Measurements from ENCODE around the gene TUBGCP2.

Gene TUBGCP2

GRCh38 chr10:133309720-133310398 lies 1.2 kb upstream of the TUBGCP2 start:
- Histone ChIP-seq H3K9me3 (ENCODE audit: insufficient read depth, low read depth, low read length) (no peaks in the 10 kb centered on the region), H3K9ac (ENCODE audit: low read depth, low read length) (no peak overlapping the region), H3K4me1 (ENCODE audit: insufficient read depth, low read length) (peaks cover 3% of the 10 kb centered on the region; the same call in 1 of the 2 replicates), H3K36me3 (ENCODE audit: insufficient read depth, low read depth, low read length) (peaks cover 38% of the 10 kb centered on the region), H3K27me3 (ENCODE audit: insufficient read depth, low read length) (no peaks in the 10 kb centered on the region), H3K27ac (ENCODE audit: low read length) (no peak overlapping the region), H3K4me3 (ENCODE audit: low read length) (peak overlapping the region; percentile 58; the same call in 1 of the 2 replicates)

- Histone ChIP-seq H3K27me3 (ENCODE audit: insufficient read depth, low read length) (no peaks in the 10 kb centered on the region), H3K4me3 (ENCODE audit: low read length) (peak overlapping the region; percentile 95), H3K27ac (ENCODE audit: low read length) (peak overlapping the region; percentile 93), H3K9ac (ENCODE audit: low read depth, low read length) (peak overlapping the region; percentile 90), H3K9me3 (ENCODE audit: insufficient read depth, low read depth, low read length) (no peaks in the 10 kb centered on the region), H3K36me3 (ENCODE audit: insufficient read depth, low read depth, low read length) (peaks cover 38% of the 10 kb centered on the region), H3K4me1 (ENCODE audit: insufficient read depth, low read length) (peaks cover 3% of the 10 kb centered on the region; the same call in 1 of the 2 replicates)
Observed at GRCh38 chr10:133309100-133309719, 538 bp upstream of the TUBGCP2 start.

- Histone ChIP-seq H3K27me3 (ENCODE audit: insufficient read depth, low read length) (no peaks in the 10 kb centered on the region), H3K4me3 (ENCODE audit: low read length) (peak overlapping the region; percentile 95), H3K9me3 (ENCODE audit: insufficient read depth, low read depth, low read length) (no peaks in the 10 kb centered on the region), H3K4me1 (ENCODE audit: insufficient read depth, low read length) (peaks cover 3% of the 10 kb centered on the region; the same call in 1 of the 2 replicates), H3K27ac (ENCODE audit: low read length) (no peak overlapping the region), H3K9ac (ENCODE audit: low read depth, low read length) (peak overlapping the region; percentile 90), H3K36me3 (ENCODE audit: insufficient read depth, low read depth, low read length) (peaks cover 35% of the 10 kb centered on the region)
Observed at GRCh38 chr10:133307776-133308420, 774 bp downstream of the TUBGCP2 start.

- H3K9me3 ChIP-seq (ENCODE audit: insufficient read depth, low read depth, low read length) = no peaks in the 10 kb centered on the region
- no peak overlapping the region for H3K27ac ChIP-seq (ENCODE audit: low read length)
- peaks cover 3% of the 10 kb centered on the region; the same call in 1 of the 2 replicates for H3K4me1 ChIP-seq (ENCODE audit: insufficient read depth, low read length)
- no peak overlapping the region for H3K9ac ChIP-seq (ENCODE audit: low read depth, low read length)
- H3K27me3 ChIP-seq (ENCODE audit: insufficient read depth, low read length) = no peaks in the 10 kb centered on the region
- H3K4me3 ChIP-seq (ENCODE audit: low read length) = no peak overlapping the region; the same call in 1 of the 2 replicates
- H3K36me3 ChIP-seq (ENCODE audit: insufficient read depth, low read depth, low read length) = peaks cover 30% of the 10 kb centered on the region
Observed at GRCh38 chr10:133306941-133307379, 1.7 kb downstream of the TUBGCP2 start.

- H3K4me1 ChIP-seq (ENCODE audit: insufficient read depth, low read length) = peaks cover 3% of the 10 kb centered on the region; the same call in 1 of the 2 replicates
- no peak overlapping the region for H3K9ac ChIP-seq (ENCODE audit: low read depth, low read length)
- H3K4me3 ChIP-seq (ENCODE audit: low read length) = no peak overlapping the region
- no peak overlapping the region for H3K27ac ChIP-seq (ENCODE audit: low read length)
- H3K27me3 ChIP-seq (ENCODE audit: insufficient read depth, low read length) = no peaks in the 10 kb centered on the region
- H3K36me3 ChIP-seq (ENCODE audit: insufficient read depth, low read depth, low read length) = peaks cover 21% of the 10 kb centered on the region
- no peaks in the 10 kb centered on the region for H3K9me3 ChIP-seq (ENCODE audit: insufficient read depth, low read depth, low read length)
Observed at GRCh38 chr10:133306097-133306476, 2.6 kb downstream of the TUBGCP2 start.

GRCh38 chr10:133303206-133303605 lies 5.5 kb downstream of the TUBGCP2 start:
- H3K4me1 ChIP-seq (ENCODE audit: insufficient read depth, low read length) = no peaks in the 10 kb centered on the region; the same call in 1 of the 2 replicates
- H3K9ac ChIP-seq (ENCODE audit: low read depth, low read length) = no peak overlapping the region
- H3K27me3 ChIP-seq (ENCODE audit: insufficient read depth, low read length) = no peaks in the 10 kb centered on the region
- H3K4me3 ChIP-seq (ENCODE audit: low read length) = no peak overlapping the region
- H3K9me3 ChIP-seq (ENCODE audit: insufficient read depth, low read depth, low read length) = no peaks in the 10 kb centered on the region
- H3K36me3 ChIP-seq (ENCODE audit: insufficient read depth, low read depth, low read length) = peaks cover 32% of the 10 kb centered on the region
- no peak overlapping the region for H3K27ac ChIP-seq (ENCODE audit: low read length)

- Histone ChIP-seq H3K9ac (ENCODE audit: low read depth, low read length) (no peak overlapping the region), H3K4me3 (ENCODE audit: low read length) (no peak overlapping the region), H3K36me3 (ENCODE audit: insufficient read depth, low read depth, low read length) (peaks cover 42% of the 10 kb centered on the region), H3K27ac (ENCODE audit: low read length) (no peak overlapping the region), H3K27me3 (ENCODE audit: insufficient read depth, low read length) (no peaks in the 10 kb centered on the region), H3K9me3 (ENCODE audit: insufficient read depth, low read depth, low read length) (no peaks in the 10 kb centered on the region), H3K4me1 (ENCODE audit: insufficient read depth, low read length) (no peaks in the 10 kb centered on the region)
Observed at GRCh38 chr10:133302230-133302629, 6.4 kb downstream of the TUBGCP2 start.

GRCh38 chr10:133299738-133300137 lies 8.9 kb downstream of the TUBGCP2 start:
- peaks cover 61% of the 10 kb centered on the region for H3K36me3 ChIP-seq (ENCODE audit: insufficient read depth, low read depth, low read length)
- H3K4me3 ChIP-seq (ENCODE audit: low read length) = no peak overlapping the region
- no peak overlapping the region for H3K27ac ChIP-seq (ENCODE audit: low read length)
- H3K27me3 ChIP-seq (ENCODE audit: insufficient read depth, low read length) = no peaks in the 10 kb centered on the region
- H3K4me1 ChIP-seq (ENCODE audit: insufficient read depth, low read length) = no peaks in the 10 kb centered on the region
- H3K9me3 ChIP-seq (ENCODE audit: insufficient read depth, low read depth, low read length) = no peaks in the 10 kb centered on the region
- no peak overlapping the region for H3K9ac ChIP-seq (ENCODE audit: low read depth, low read length)

GRCh38 chr10:133299224-133299623 lies 9.4 kb downstream of the TUBGCP2 start:
- H3K27me3 ChIP-seq (ENCODE audit: insufficient read depth, low read length) = no peaks in the 10 kb centered on the region
- no peak overlapping the region for H3K9ac ChIP-seq (ENCODE audit: low read depth, low read length)
- peaks cover 66% of the 10 kb centered on the region for H3K36me3 ChIP-seq (ENCODE audit: insufficient read depth, low read depth, low read length)

GRCh38 chr10:133298466-133298865 lies 10.2 kb downstream of the TUBGCP2 start:
- H3K9me3 ChIP-seq (ENCODE audit: insufficient read depth, low read depth, low read length) = no peaks in the 10 kb centered on the region
- H3K4me1 ChIP-seq (ENCODE audit: insufficient read depth, low read length) = no peaks in the 10 kb centered on the region
- no peak overlapping the region for H3K27ac ChIP-seq (ENCODE audit: low read length)
- H3K4me3 ChIP-seq (ENCODE audit: low read length) = no peak overlapping the region
- no peaks in the 10 kb centered on the region for H3K27me3 ChIP-seq (ENCODE audit: insufficient read depth, low read length)
- H3K36me3 ChIP-seq (ENCODE audit: insufficient read depth, low read depth, low read length) = peaks cover 73% of the 10 kb centered on the region
- no peak overlapping the region for H3K9ac ChIP-seq (ENCODE audit: low read depth, low read length)

More at GRCh38 chr10:133299224-133299623, 9.4 kb downstream of the TUBGCP2 start:
- Histone ChIP-seq H3K27ac (ENCODE audit: low read length) (no peak overlapping the region), H3K9me3 (ENCODE audit: insufficient read depth, low read depth, low read length) (no peaks in the 10 kb centered on the region), H3K4me3 (ENCODE audit: low read length) (no peak overlapping the region), H3K4me1 (ENCODE audit: insufficient read depth, low read length) (no peaks in the 10 kb centered on the region)

GRCh38 chr10:133297504-133297903 lies 11.2 kb downstream of the TUBGCP2 start:
- no peak overlapping the region for H3K4me3 ChIP-seq (ENCODE audit: low read length)
- peaks cover 80% of the 10 kb centered on the region for H3K36me3 ChIP-seq (ENCODE audit: insufficient read depth, low read depth, low read length)
- H3K4me1 ChIP-seq (ENCODE audit: insufficient read depth, low read length) = no peaks in the 10 kb centered on the region
- H3K27ac ChIP-seq (ENCODE audit: low read length) = no peak overlapping the region
- no peaks in the 10 kb centered on the region for H3K27me3 ChIP-seq (ENCODE audit: insufficient read depth, low read length)
- no peak overlapping the region for H3K9ac ChIP-seq (ENCODE audit: low read depth, low read length)
- H3K9me3 ChIP-seq (ENCODE audit: insufficient read depth, low read depth, low read length) = no peaks in the 10 kb centered on the region
